Astrocyte of the spinal cord (primary cell): ENCODE data around the gene SPINK6.
A peak's percentile ranks its signal among the peaks of the same experiment; 100 is the strongest.

ENCODE experiments used
- DNase-seq: peaks from one replicate; pipeline ENCODE4 v3.0.0; 2011; ENCODE audit warnings: low read depth, low spot score
- H3K4me3 ChIP-seq: 2 replicates; pipeline ENCODE4 v1.5.1; 2011; ENCODE audit warnings: low read depth, mild to moderate bottlenecking, low read length, moderate library complexity
- CTCF ChIP-seq: IDR thresholded peaks from 2 replicates; pipeline ENCODE4 v1.5.1; 2012; ENCODE audit warnings: low read depth, mild to moderate bottlenecking, low read length, inconsistent platforms
- in situ Hi-C: cut with HindIII; loops from 2 replicates; pipeline ENCODE4 v1.10.0; 2017; ENCODE audit warnings: low sequenced_read_pairs

The SPINK6 gene

GRCh38 chr5:148172377-148172776 is 30.5 kb upstream of the SPINK6 start:
- TF ChIP-seq CTCF, result no peak
- in situ Hi-C loops, result no loop called here
- H3K4me3 ChIP-seq, result no peak overlapping the region
- DNase-seq, result no peak

GRCh38 chr5:148176480-148176879 is 26.4 kb upstream of the SPINK6 start:
- H3K4me3 ChIP-seq, result no peak overlapping the region
- DNase-seq, result no peak
- in situ Hi-C loops, result no loop called here
- TF ChIP-seq CTCF, result no peak

- TF ChIP-seq CTCF, result no peak
- in situ Hi-C loops, result no loop called here
- DNase-seq, result no peak
Observed at GRCh38 chr5:148177207-148177606, 25.6 kb upstream of the SPINK6 start.

GRCh38 chr5:148179234-148179824 is 23.5 kb upstream of the SPINK6 start:
- TF ChIP-seq CTCF, result peak; percentile 72
- DNase-seq, result peak; percentile 69
- in situ Hi-C loops, result no loop called here
- H3K4me3 ChIP-seq, result no peak overlapping the region

More at GRCh38 chr5:148177207-148177606, 25.6 kb upstream of the SPINK6 start:
- no peak overlapping the region for H3K4me3 ChIP-seq

- TF ChIP-seq CTCF, result no peak
- H3K4me3 ChIP-seq, result no peak overlapping the region
- DNase-seq, result peak; percentile 83
- in situ Hi-C loops, result no loop called here
Observed at GRCh38 chr5:148186248-148187003, 16.4 kb upstream of the SPINK6 start.

- TF ChIP-seq CTCF, result no peak
- no peak for DNase-seq
- in situ Hi-C loops, result no loop called here
- no peak overlapping the region for H3K4me3 ChIP-seq
Observed at GRCh38 chr5:148191010-148191409, 11.8 kb upstream of the SPINK6 start.
